ENCODE data around the gene CLK1.

The CLK1 gene

GRCh38 chr2:200812122-200813022 is 52.1 kb downstream of the CLK1 start:
- H3K36me3 ChIP-seq (ENCODE audit: control insufficient read depth in 4 of 4, insufficient read depth in 4 of 4, low read length in 3 of 4), result peaks cover 17 to 44% (median 30%) of the 10 kb centered on the region in 4 experiments
- under 1% methylated on average over 63 of the region's 70 CpGs for WGBS (ENCODE audit: insufficient coverage)
- ChIA-PET POLR2A (interaction anchor here (1.2 to 2.0 kb wide), 2 partner anchors 52 to 99 kb away, joined by 5 to 8 read pairs; partner anchors contain the start of gene CLK1), CTCF (interaction anchor here (1.0 kb wide), 1 partner anchor 16 kb away, joined by 3 read pairs; no protein-coding TSS in a partner anchor)
- no peaks in the 10 kb centered on the region for H3K9me3 ChIP-seq (ENCODE audit: control extremely low read depth in 1 of 5, control insufficient read depth in 4 of 5, insufficient read depth in 2 of 5, low read depth in 1 of 5, low read length in 4 of 5)
- peak; percentile 57 to 84 (median 77) for DNase-seq
- peak overlapping the region; percentile 99 to 100 for H3K27ac ChIP-seq (ENCODE audit: insufficient read depth in 1 of 2, low read depth in 1 of 2, low read length in 2 of 2, poor library complexity in 1 of 2, severe bottlenecking in 2 of 2)
- H3K4me1 ChIP-seq (ENCODE audit: control extremely low read depth in 1 of 4, control insufficient read depth in 4 of 4, insufficient read depth in 4 of 4, low read length in 3 of 4), result peaks cover 16 to 35% (median 23%) of the 10 kb centered on the region in 4 experiments
- H3K4me3 ChIP-seq (ENCODE audit: control insufficient read depth in 1 of 7, extremely low read depth in 1 of 7, insufficient read depth in 4 of 7, low read depth in 2 of 7, low read length in 6 of 7), result peak overlapping the region; percentile 79 to 95 (median 87)
- no peaks in the 10 kb centered on the region for H3K27me3 ChIP-seq (replicated peaks in 2 of 5; ENCODE audit: control insufficient read depth in 4 of 5, insufficient read depth in 5 of 5, low read length in 4 of 5)

DNA sequence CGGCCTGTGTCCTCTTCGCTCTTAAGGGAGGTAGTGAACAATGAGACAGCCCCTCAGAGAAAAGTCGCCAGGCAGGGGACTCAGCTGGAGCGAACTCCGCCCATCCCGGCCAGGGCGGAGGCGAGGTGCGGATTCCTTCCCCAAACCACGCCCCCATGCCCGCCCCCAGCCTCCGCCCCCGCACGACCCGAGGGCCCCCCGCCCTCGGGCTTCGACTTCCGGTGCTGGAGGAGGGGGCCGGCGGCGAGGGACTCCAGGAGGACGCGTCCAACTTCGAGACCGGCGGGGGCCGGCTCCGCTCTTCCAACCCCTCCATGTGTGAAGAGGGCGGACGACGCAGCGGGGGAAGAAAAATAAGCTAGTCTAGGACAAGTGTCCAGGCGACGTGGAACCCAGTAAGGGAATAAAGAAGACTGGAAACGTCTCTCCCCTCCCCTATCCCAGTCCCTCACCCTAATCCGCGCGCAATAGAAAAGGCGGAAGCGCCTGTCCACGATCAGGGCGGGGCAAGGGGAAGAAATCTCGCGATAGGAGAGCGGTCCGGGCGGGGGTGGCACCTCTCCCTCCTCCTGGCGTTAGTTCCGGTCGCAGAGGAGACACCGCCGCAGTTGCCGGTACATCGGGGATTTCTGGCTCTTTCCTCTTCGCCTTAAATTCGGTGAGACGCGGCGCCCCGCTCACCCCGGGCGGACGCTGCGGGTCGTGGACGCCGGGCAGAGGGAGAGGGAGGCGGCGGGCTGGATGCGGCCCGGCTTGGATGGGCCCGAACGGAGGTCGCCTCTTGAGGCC is 52.9 kb downstream of the CLK1 start, which contains the start of gene BZW1:
Gene BZW1, plus strand, starts transcription at position 578 of the 789 bp plus-strand sequence. CDS start 1,308 bp downstream, outside the sequence.
- H3K4me3 ChIP-seq (ENCODE audit: control insufficient read depth in 1 of 7, extremely low read depth in 1 of 7, insufficient read depth in 4 of 7, low read depth in 2 of 7, low read length in 6 of 7), result peak within 1 kb of the TSS; percentile 79 to 95 (median 87)
- 0% methylated on average over 50 of the region's 75 CpGs for WGBS (ENCODE audit: insufficient coverage)
- H3K27me3 ChIP-seq (replicated peaks in 2 of 5; ENCODE audit: control insufficient read depth in 4 of 5, insufficient read depth in 5 of 5, low read length in 4 of 5), result no peaks in the 10 kb centered on the region
- POLR2A ChIA-PET, result interaction anchor here (1.2 to 2.0 kb wide), 2 partner anchors 53 to 99 kb away, joined by 5 to 8 read pairs; partner anchors contain the start of gene CLK1
- CTCF ChIA-PET, result interaction anchor here (1.0 kb wide), 1 partner anchor 57 kb away, joined by 3 read pairs; no protein-coding TSS in a partner anchor
- H3K9me3 ChIP-seq (ENCODE audit: control extremely low read depth in 1 of 5, control insufficient read depth in 4 of 5, insufficient read depth in 2 of 5, low read depth in 1 of 5, low read length in 4 of 5), result no peaks in the 10 kb centered on the region
- peak; percentile 96 to 98 (median 97) for DNase-seq
- H3K36me3 ChIP-seq (ENCODE audit: control insufficient read depth in 4 of 4, insufficient read depth in 4 of 4, low read length in 3 of 4), result peaks cover 15 to 35% (median 23%) of the 10 kb centered on the region in 4 experiments
- H3K27ac ChIP-seq (ENCODE audit: insufficient read depth in 1 of 2, low read depth in 1 of 2, low read length in 2 of 2, poor library complexity in 1 of 2, severe bottlenecking in 2 of 2), result peak within 1 kb of the TSS; percentile 99 to 100
- H3K4me1 ChIP-seq (ENCODE audit: control extremely low read depth in 1 of 4, control insufficient read depth in 4 of 4, insufficient read depth in 4 of 4, low read length in 3 of 4), result peaks cover 16 to 35% (median 23%) of the 10 kb centered on the region in 4 experiments

DNA sequence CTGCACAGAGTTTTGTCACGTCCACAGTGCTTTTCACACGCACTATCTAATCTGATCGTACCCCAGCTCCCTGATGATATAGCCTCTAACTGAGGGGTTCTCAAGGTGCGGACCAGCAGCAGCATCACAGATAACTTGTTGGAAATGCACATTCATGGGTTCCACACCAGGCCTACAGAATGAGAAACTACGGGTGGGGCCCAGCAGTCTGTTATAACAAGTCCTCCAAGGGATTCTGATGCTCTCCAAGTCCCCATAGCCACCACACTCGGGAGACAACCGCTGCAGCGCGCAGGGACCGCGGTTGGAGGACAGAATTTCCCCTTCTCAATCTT is 53.5 kb downstream of the CLK1 start:
- Histone ChIP-seq H3K36me3 (ENCODE audit: control insufficient read depth in 4 of 4, insufficient read depth in 4 of 4, low read length in 3 of 4) (peaks cover 13 to 29% (median 19%) of the 10 kb centered on the region in 4 experiments), H3K4me3 (ENCODE audit: control insufficient read depth in 1 of 7, extremely low read depth in 1 of 7, insufficient read depth in 4 of 7, low read depth in 2 of 7, low read length in 6 of 7) (peak overlapping the region; percentile 30 to 95 (median 84)), H3K9me3 (ENCODE audit: control extremely low read depth in 1 of 5, control insufficient read depth in 4 of 5, insufficient read depth in 2 of 5, low read depth in 1 of 5, low read length in 4 of 5) (no peaks in the 10 kb centered on the region), H3K27me3 (replicated peaks in 2 of 5; ENCODE audit: control insufficient read depth in 4 of 5, insufficient read depth in 5 of 5, low read length in 4 of 5) (no peaks in the 10 kb centered on the region), H3K4me1 (ENCODE audit: control extremely low read depth in 1 of 4, control insufficient read depth in 4 of 4, insufficient read depth in 4 of 4, low read length in 3 of 4) (peaks cover 16 to 35% (median 23%) of the 10 kb centered on the region in 4 experiments), H3K27ac (ENCODE audit: insufficient read depth in 1 of 2, low read depth in 1 of 2, low read length in 2 of 2, poor library complexity in 1 of 2, severe bottlenecking in 2 of 2) (peak overlapping the region in 1 of 2 experiments; percentile 100)
- no peak for DNase-seq
- CTCF ChIA-PET, result interaction anchor here (1.0 kb wide), 1 partner anchor 57 kb away, joined by 3 read pairs; no protein-coding TSS in a partner anchor
- POLR2A ChIA-PET, result interaction anchor here (1.2 to 2.0 kb wide), 2 partner anchors 53 to 98 kb away, joined by 5 to 8 read pairs; partner anchors contain the start of gene CLK1
- WGBS (ENCODE audit: insufficient coverage), result 32% methylated on average over 5 of the region's 11 CpGs

DNA sequence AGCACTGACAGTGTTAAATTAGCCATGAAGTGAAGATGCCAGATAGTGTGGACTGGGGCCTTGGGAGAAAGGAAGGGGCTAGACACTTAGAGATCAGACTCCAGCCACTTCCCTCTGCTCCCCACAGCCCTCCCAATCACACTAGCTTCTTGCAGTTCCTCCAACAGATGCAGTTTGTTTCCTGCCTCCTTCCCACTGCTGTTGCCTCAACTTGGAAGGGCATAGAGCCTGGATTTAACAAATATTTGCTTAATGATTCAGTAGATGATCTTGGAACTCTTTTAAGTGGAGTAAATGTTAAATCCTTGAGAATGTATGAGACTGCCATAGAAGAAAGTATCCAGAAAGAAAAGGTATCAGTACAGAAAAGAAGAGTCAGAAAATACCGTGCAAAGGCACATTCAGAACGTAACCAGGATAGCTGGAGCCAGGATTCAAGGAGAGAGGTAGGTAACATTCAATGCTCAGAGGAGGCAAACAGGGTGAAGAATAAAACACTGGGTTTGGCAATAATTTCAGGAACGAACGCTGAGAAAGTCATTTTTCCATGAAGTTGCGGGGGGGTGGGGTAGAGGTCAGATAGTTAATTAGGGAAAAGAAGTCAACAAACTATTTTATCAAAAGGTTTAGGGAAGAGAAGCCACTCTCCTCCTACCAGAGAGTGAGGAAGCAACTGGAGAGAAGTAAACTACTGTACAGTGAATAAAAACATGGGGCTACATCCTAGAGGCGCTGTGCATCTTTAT is 54.0 kb downstream of the CLK1 start:
- Histone ChIP-seq H3K36me3 (ENCODE audit: control insufficient read depth in 4 of 4, insufficient read depth in 4 of 4, low read length in 3 of 4) (peaks cover 10 to 24% (median 15%) of the 10 kb centered on the region in 4 experiments), H3K9me3 (ENCODE audit: control extremely low read depth in 1 of 5, control insufficient read depth in 4 of 5, insufficient read depth in 2 of 5, low read depth in 1 of 5, low read length in 4 of 5) (no peaks in the 10 kb centered on the region), H3K4me1 (ENCODE audit: control extremely low read depth in 1 of 4, control insufficient read depth in 4 of 4, insufficient read depth in 4 of 4, low read length in 3 of 4) (peaks cover 16 to 35% (median 23%) of the 10 kb centered on the region in 4 experiments), H3K27ac (ENCODE audit: insufficient read depth in 1 of 2, low read depth in 1 of 2, low read length in 2 of 2, poor library complexity in 1 of 2, severe bottlenecking in 2 of 2) (peak overlapping the region in 1 of 2 experiments; percentile 100), H3K4me3 (ENCODE audit: control insufficient read depth in 1 of 7, extremely low read depth in 1 of 7, insufficient read depth in 4 of 7, low read depth in 2 of 7, low read length in 6 of 7) (peak overlapping the region in 6 of 7 experiments; percentile 59 to 95 (median 86)), H3K27me3 (replicated peaks in 2 of 5; ENCODE audit: control insufficient read depth in 4 of 5, insufficient read depth in 5 of 5, low read length in 4 of 5) (no peaks in the 10 kb centered on the region)
- DNase-seq, result peak in 1 of 3 donors; percentile 26
- 76% methylated on average over 3 of the region's 6 CpGs for WGBS (ENCODE audit: insufficient coverage)
- CTCF ChIA-PET, result interaction anchor here (0.7 to 1.0 kb wide), 2 partner anchors 32 to 58 kb away, joined by 3 read pairs; no protein-coding TSS in a partner anchor
- POLR2A ChIA-PET, result interaction anchor here (2.0 kb wide), 1 partner anchor 97 kb away, joined by 5 read pairs; no protein-coding TSS in a partner anchor

DNA sequence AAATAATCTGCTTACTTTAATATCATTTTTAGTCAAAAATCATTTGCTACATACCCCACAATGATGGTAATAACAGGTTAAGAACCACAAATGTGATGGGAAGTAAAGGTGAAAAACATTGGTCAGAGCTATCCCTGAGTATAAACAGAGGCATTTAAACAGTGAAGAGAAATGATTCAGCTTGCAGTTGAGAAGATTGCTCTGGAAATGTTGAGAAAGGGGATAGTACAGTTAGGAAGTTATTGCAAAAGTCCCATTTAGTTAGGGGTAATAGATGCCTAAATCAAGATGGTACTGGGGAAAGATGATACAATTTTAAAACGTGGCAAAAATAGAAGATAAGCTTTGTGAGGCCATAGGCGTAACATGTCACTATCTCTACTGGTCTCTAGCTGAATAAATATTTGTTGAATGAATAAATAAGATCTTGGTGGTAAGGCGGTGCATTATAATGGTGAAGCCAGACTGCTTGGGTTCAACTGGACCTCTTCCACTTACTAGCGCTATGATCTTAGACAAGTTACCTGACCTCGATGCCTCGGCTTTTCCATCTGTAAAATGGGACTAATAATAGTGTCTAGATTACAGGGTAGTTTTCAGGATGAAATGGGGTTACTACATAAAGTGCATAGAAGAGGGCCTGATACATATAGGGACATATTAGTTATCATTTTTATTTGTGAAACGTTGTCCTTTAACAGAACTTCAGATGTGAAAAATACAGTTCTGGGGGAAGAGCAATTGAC is 54.8 kb downstream of the CLK1 start:
- Histone ChIP-seq H3K4me3 (ENCODE audit: control insufficient read depth in 1 of 7, extremely low read depth in 1 of 7, insufficient read depth in 4 of 7, low read depth in 2 of 7, low read length in 6 of 7) (peak overlapping the region in 2 of 7 experiments; percentile 84 to 95), H3K36me3 (ENCODE audit: control insufficient read depth in 4 of 4, insufficient read depth in 4 of 4, low read length in 3 of 4) (peaks cover 6 to 17% (median 9%) of the 10 kb centered on the region in 4 experiments), H3K4me1 (ENCODE audit: control extremely low read depth in 1 of 4, control insufficient read depth in 4 of 4, insufficient read depth in 4 of 4, low read length in 3 of 4) (peaks cover 16 to 35% (median 23%) of the 10 kb centered on the region in 4 experiments), H3K9me3 (ENCODE audit: control extremely low read depth in 1 of 5, control insufficient read depth in 4 of 5, insufficient read depth in 2 of 5, low read depth in 1 of 5, low read length in 4 of 5) (no peaks in the 10 kb centered on the region), H3K27ac (ENCODE audit: insufficient read depth in 1 of 2, low read depth in 1 of 2, low read length in 2 of 2, poor library complexity in 1 of 2, severe bottlenecking in 2 of 2) (peak overlapping the region in 1 of 2 experiments; percentile 100), H3K27me3 (replicated peaks in 2 of 5; ENCODE audit: control insufficient read depth in 4 of 5, insufficient read depth in 5 of 5, low read length in 4 of 5) (no peaks in the 10 kb centered on the region)
- ChIA-PET CTCF (interaction anchor here (0.6 to 0.7 kb wide), 2 partner anchors 9 to 32 kb away, joined by 3 to 4 read pairs; no protein-coding TSS in a partner anchor), POLR2A (no interaction called here)
- WGBS (ENCODE audit: insufficient coverage), result 97% methylated on average over 6 of the region's 7 CpGs
- no peak for DNase-seq

Data from common myeloid progenitor, CD34-positive (primary cell).